CD14-positive monocyte (primary cell): ENCODE measurements around the gene PNPLA7. TPM values are rescaled to one million over a fixed set of nuclear protein-coding genes. Genes with fewer than 3 reads are reported as not detected.

Source experiments
- DNase-seq, 3 donors: peaks; one replicate each; pipeline ENCODE4 v3.0.0-alpha.2; 2011 to 2022
- H2AFZ ChIP-seq: 2 replicates; pipeline ENCODE4 v1.6.0; 2012; ENCODE audit warnings: mild to moderate bottlenecking, low read depth, low read length, inconsistent platforms; ENCODE audit not compliant: insufficient read depth, poor library complexity, severe bottlenecking
- H3K27ac ChIP-seq, 2 donors: 1 replicate in 1 of 2; 2 replicates in 1 of 2; pipeline ENCODE4 v1.5.1; 2012 to 2013; ENCODE audit warnings: low read length in 2 of 2, control low read depth in 1 of 2, inconsistent platforms in 1 of 2, low read depth in 1 of 2, mild to moderate bottlenecking in 1 of 2
- H3K27me3 ChIP-seq, 2 donors: one replicate each; pipeline versions ENCODE4 v1.6.0 to v1.6.1; 2011 to 2013; ENCODE audit warnings: low read length in 2 of 2; ENCODE audit not compliant: control insufficient read depth in 2 of 2, insufficient read depth in 2 of 2
- H3K36me3 ChIP-seq, 2 donors: replicated peaks in 1 of 2; 1 replicate in 1 of 2; 2 replicates in 1 of 2; pipeline versions ENCODE4 v1.5.1 to v1.6.1; 2012 to 2013; ENCODE audit warnings: low read length in 2 of 2, control low read depth in 1 of 2, inconsistent platforms in 1 of 2, mild to moderate bottlenecking in 1 of 2; ENCODE audit not compliant: insufficient read depth in 2 of 2, control insufficient read depth in 1 of 2
- H3K4me1 ChIP-seq, 2 donors: 1 replicate in 1 of 2; 2 replicates in 1 of 2; pipeline versions ENCODE4 v1.5.1 to v1.6.1; 2012 to 2013; ENCODE audit warnings: low read length in 2 of 2, control low read depth in 1 of 2, inconsistent platforms in 1 of 2, mild to moderate bottlenecking in 1 of 2, moderate library complexity in 1 of 2; ENCODE audit not compliant: insufficient read depth in 2 of 2, control insufficient read depth in 1 of 2
- H3K4me2 ChIP-seq: replicated peaks from 2 replicates; pipeline ENCODE3; 2012; ENCODE audit warnings: low read length, moderate library complexity, mild to moderate bottlenecking; ENCODE audit not compliant: poor library complexity, severe bottlenecking; ENCODE audit errors: extremely low read depth
- H3K4me3 ChIP-seq, 3 experiments: fragments of 200-600 bp in 1 of 3; sonication (generic) in 1 of 3; replicated peaks in 1 of 3; 1 replicate in 2 of 3; 2 replicates in 1 of 3; pipeline ENCODE4 v1.5.1; 2011 to 2013; ENCODE audit warnings: low read length in 3 of 3, mild to moderate bottlenecking in 3 of 3, control low read depth in 2 of 3, low read depth in 2 of 3, inconsistent platforms in 1 of 3, moderate library complexity in 1 of 3
- H3K79me2 ChIP-seq: 2 replicates; pipeline ENCODE4 v1.6.0; 2012; ENCODE audit warnings: mild to moderate bottlenecking, control low read depth, inconsistent platforms, low read length, moderate library complexity; ENCODE audit not compliant: insufficient read depth
- H3K9ac ChIP-seq: 2 replicates; pipeline ENCODE4 v1.6.0; 2017; ENCODE audit warnings: low read length, mild to moderate bottlenecking; ENCODE audit not compliant: insufficient read depth, poor library complexity, severe bottlenecking
- H3K9me3 ChIP-seq, 2 donors: replicated peaks in 1 of 2; 1 replicate in 1 of 2; 2 replicates in 1 of 2; pipeline versions ENCODE4 v1.5.1 to v1.6.1; 2012 to 2013; ENCODE audit warnings: low read length in 2 of 2, control low read depth in 1 of 2; ENCODE audit not compliant: control insufficient read depth in 1 of 2, insufficient read depth in 1 of 2
- H4K20me1 ChIP-seq: 2 replicates; pipeline ENCODE4 v1.6.0; 2012; ENCODE audit warnings: mild to moderate bottlenecking, low read length, control low read depth, moderate library complexity; ENCODE audit not compliant: insufficient read depth
- H3K27ac Mint-ChIP-seq, 7 donors: one replicate each; pipeline ENCODE4 v1.8.0; 2020; ENCODE audit warnings: mild to moderate bottlenecking in 7 of 7, mixed read lengths in 7 of 7, moderate library complexity in 6 of 7, inconsistent platforms in 2 of 7
- H3K27me3 Mint-ChIP-seq, 3 donors: one replicate each; pipeline ENCODE4 v1.8.0; 2021 to 2022; ENCODE audit warnings: low read depth in 3 of 3, mild to moderate bottlenecking in 3 of 3, mixed read lengths in 3 of 3, moderate library complexity in 3 of 3, inconsistent platforms in 1 of 3
- H3K36me3 Mint-ChIP-seq, 2 donors: one replicate each; pipeline ENCODE4 v1.8.0; 2020; ENCODE audit warnings: mixed read lengths in 2 of 2, inconsistent platforms in 1 of 2, mild to moderate bottlenecking in 1 of 2
- H3K4me1 Mint-ChIP-seq: one replicate; pipeline ENCODE4 v1.8.0; 2020; ENCODE audit warnings: mild to moderate bottlenecking, mixed read lengths
- H3K4me3 Mint-ChIP-seq, 2 donors: one replicate each; pipeline ENCODE4 v1.8.0; 2020; ENCODE audit warnings: mild to moderate bottlenecking in 2 of 2, mixed read lengths in 2 of 2, moderate library complexity in 1 of 2
- H3K9me3 Mint-ChIP-seq, 7 donors: one replicate each; pipeline ENCODE4 v1.8.0; 2020 to 2022; ENCODE audit warnings: mixed read lengths in 7 of 7, mild to moderate bottlenecking in 6 of 7, moderate library complexity in 6 of 7, inconsistent platforms in 2 of 7
- CTCF ChIP-seq: fragments of 200-600 bp; IDR thresholded peaks from one replicate; pipeline ENCODE4 v1.8.0; 2022; ENCODE audit warnings: antibody characterized with exemption, mild to moderate bottlenecking
- WGBS: methylation state at CpG from one replicate; pipeline ENCODE4 v1.1.5; 2013; ENCODE audit warnings: missing lambda C conversion rate; ENCODE audit not compliant: insufficient coverage; 5-methylcytosine and 5-hydroxymethylcytosine counted together
- intact Hi-C, 2 donors: fragments of 100-400 bp; cut with micrococcal nuclease; formaldehyde crosslinking; loops; one replicate each; pipeline versions ENCODE4 v1.15.0 to v1.15.1; 2023
- polyA plus RNA-seq, 3 donors: library from polyadenylated mRNA; depleted of rRNA in 1 of 3; unstranded in 2 of 3; stranded (reverse) in 1 of 3; fragments of 300-500 nt in 2 of 3; fragments of >200 nt in 1 of 3; fragmentation: Illumina TruSeq in 2 of 3; gene quantifications; 1 replicate in 2 of 3; 2 replicates in 1 of 3; pipeline ENCODE4 v1.2.3, GENCODE V29; 2012 to 2021

PNPLA7 gene
- polyA plus RNA-seq, 3 donors: 0.10 to 1.1 (median 0.14) TPM

- Mint-ChIP-seq H3K9me3 (peaks cover 0 to 2% (median 0%) of the 10 kb centered on the region in 7 donors), H3K27me3 (peaks cover 0 to 2% (median 0%) of the 10 kb centered on the region in 3 donors), H3K27ac (no peak overlapping the region), H3K4me3 (no peak overlapping the region), H3K36me3 (peaks cover 50 to 53% of the 10 kb centered on the region in 2 donors), H3K4me1 (peaks cover 27% of the 10 kb centered on the region)
- WGBS: 96% methylated on average over 8 of the region's 10 CpGs
- peaks cover 32% of the 10 kb centered on the region for H3K79me2 ChIP-seq
- intact Hi-C loops: loop anchor here in 1 of 2 donors (10.0 kb wide), 1 partner anchor 121 kb away; no protein-coding TSS in a partner anchor
- no peaks in the 10 kb centered on the region for H3K9me3 ChIP-seq
- peaks cover 34 to 44% of the 10 kb centered on the region in 2 donors for H3K36me3 ChIP-seq
- H3K4me2 ChIP-seq: no peak overlapping the region
- H3K9ac ChIP-seq: no peak overlapping the region
- H3K4me3 ChIP-seq: no peak overlapping the region
- no peak overlapping the region for H3K27ac ChIP-seq
- H4K20me1 ChIP-seq: peaks cover 37% of the 10 kb centered on the region
- no peak for DNase-seq
- peaks cover 14 to 28% of the 10 kb centered on the region in 2 donors for H3K4me1 ChIP-seq
- H2AFZ ChIP-seq: no peak overlapping the region
- H3K27me3 ChIP-seq: no peaks in the 10 kb centered on the region
- no peak for TF ChIP-seq CTCF
These were observed 24.0 kb upstream of the PNPLA7 start for GRCh38 chr9:137574192-137574591.

- Histone ChIP-seq H3K4me3 (no peak overlapping the region), H3K9ac (no peak overlapping the region), H2AFZ (no peak overlapping the region), H3K4me2 (no peak overlapping the region), H3K36me3 (peaks cover 28 to 34% of the 10 kb centered on the region in 2 donors), H3K79me2 (peaks cover 4% of the 10 kb centered on the region), H3K27ac (no peak overlapping the region), H3K27me3 (no peaks in the 10 kb centered on the region), H4K20me1 (peaks cover 24% of the 10 kb centered on the region), H3K9me3 (peaks cover 7 to 8% of the 10 kb centered on the region in 2 donors), H3K4me1 (no peaks in the 10 kb centered on the region)
- Mint-ChIP-seq H3K4me1 (peaks cover 3% of the 10 kb centered on the region), H3K27me3 (peaks cover 0 to 5% (median 0%) of the 10 kb centered on the region in 3 donors), H3K27ac (no peak overlapping the region), H3K4me3 (no peak overlapping the region), H3K9me3 (peaks cover 3 to 9% (median 5%) of the 10 kb centered on the region in 7 donors), H3K36me3 (peaks cover 42 to 50% of the 10 kb centered on the region in 2 donors)
- WGBS: 94% methylated on average over 3 of the region's 3 CpGs
- no peak for TF ChIP-seq CTCF
- intact Hi-C loops: loop anchor here in 1 of 2 donors (10.0 kb wide), 1 partner anchor 124 kb away; no protein-coding TSS in a partner anchor
- no peak for DNase-seq
These were observed 20.4 kb upstream of the PNPLA7 start for GRCh38 chr9:137570566-137570965.
